ENCODE results near the gene MIAT. TPM values are rescaled to one million over a fixed set of nuclear protein-coding genes. Genes with fewer than 3 reads are reported as not detected.
A peak's percentile ranks its signal among the peaks of the same experiment; 100 is the strongest.

Gene MIAT
- total and polyA plus RNA-seq, 9 of the 15 experiments (the other 6 are each of a cell fraction or from before 2014, with no cell fraction given) = 0.03 to 0.93 (median 0.34) TPM

DNA sequence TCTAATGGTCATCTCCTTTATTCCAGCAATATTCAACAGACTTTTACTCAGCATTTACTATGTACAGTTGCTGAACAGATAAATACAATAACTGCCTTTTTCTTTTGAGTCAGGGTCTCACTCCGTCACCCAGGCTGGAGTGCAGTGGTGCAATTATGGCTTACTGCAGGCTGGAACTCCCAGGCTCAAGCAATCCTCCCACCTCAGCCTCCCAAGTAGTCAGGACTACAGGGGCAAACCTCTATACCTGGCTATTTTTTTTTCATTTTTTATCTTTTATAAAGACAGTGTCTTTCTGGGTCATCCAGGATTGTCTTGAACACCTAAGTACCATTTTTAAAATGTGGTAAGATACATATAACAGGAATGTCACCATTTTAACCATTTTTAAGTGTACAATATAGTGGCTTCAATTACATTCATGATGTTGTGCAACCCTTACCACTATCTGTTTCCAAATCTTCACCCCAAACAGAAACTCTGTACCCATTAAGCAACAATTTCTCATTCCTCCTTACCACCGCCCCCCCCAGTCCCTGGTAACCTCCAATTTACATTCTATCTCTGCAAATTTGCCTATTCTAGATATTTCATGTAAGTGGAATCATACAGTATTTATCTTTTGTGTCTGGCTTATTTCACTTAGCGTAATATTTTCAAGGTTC lies 67.8 kb downstream of the MIAT start:
- in situ Hi-C loops (cut with MboI) = no loop called here
- Histone ChIP-seq H3K79me2 (ENCODE audit: control insufficient read depth, insufficient read depth, low read length) (no peaks in the 10 kb centered on the region), H4K20me1 (replicated peaks; ENCODE audit: control insufficient read depth, insufficient read depth, low read length) (0 out of 2 replicates have a peak, but pooled peaks cover 3% of the 10 kb centered on the region), H3K27ac (ENCODE audit: extremely low read depth, low read depth, low read length) (no peak overlapping the region), H3K9me3 (replicated peaks; ENCODE audit: control insufficient read depth, insufficient read depth, low read depth, low read length) (no peaks in the 10 kb centered on the region), H3K9me1 (ENCODE audit: control insufficient read depth, insufficient read depth, low read length) (no peaks in the 10 kb centered on the region), H3K27me3 (ENCODE audit: control insufficient read depth in 2 of 2, insufficient read depth in 2 of 2, low read length in 2 of 2) (no peaks in the 10 kb centered on the region), H2AFZ (ENCODE audit: low read depth, low read length) (no peak overlapping the region), H3K9ac (ENCODE audit: insufficient read depth in 1 of 2, low read depth in 2 of 2, low read length in 2 of 2) (no peak overlapping the region), H3K36me3 (ENCODE audit: control insufficient read depth, insufficient read depth, low read length) (no peaks in the 10 kb centered on the region; the same call in 2 of the 3 replicates), H3K4me1 (replicated peaks in 1 of 2; ENCODE audit: control insufficient read depth in 2 of 2, insufficient read depth in 2 of 2, low read length in 2 of 2) (no peaks in the 10 kb centered on the region), H3K4me3 (no peak overlapping the region), H3K4me2 (ENCODE audit: insufficient read depth, low read length) (no peak overlapping the region)
- POLR2A ChIA-PET = no interaction called here
- no peak for FAIRE-seq
- no TSS peak for BruUV-seq (replicated peaks)
- CTCF ChIA-PET (ENCODE audit: low intra/inter-chr PET ratio) = no interaction called here
- 0 out of 2 replicates have a peak, but pooled peaks have one; percentile 11 for TF ChIP-seq CEBPB (tag; IDR thresholded peaks at IDR 0.05)
- TF ChIP-seq SRF (CRISPR knock-in tag; IDR thresholded peaks at IDR 0.05) = no peak
- TF ChIP-seq NCOA1 (IDR thresholded peaks at IDR 0.05; ENCODE audit: low read depth) = no peak
- no peak for TF ChIP-seq CEBPG (CRISPR knock-in tag; IDR thresholded peaks at IDR 0.05)
- 0 out of 4 replicates have a peak, but pooled peaks of 1 of the 2 experiments have one; percentile 7 for TF ChIP-seq CEBPG (tag; conservative IDR thresholded peaks at IDR 0.05 in 1 of 2, IDR thresholded peaks at IDR 0.05 in 1 of 2)
- no peak for TF ChIP-seq HDAC3 (IDR thresholded peaks at IDR 0.05; ENCODE audit: borderline replicate concordance, partially characterized antibody)
- no peak for TF ChIP-seq NCOA2 (IDR thresholded peaks at IDR 0.05; ENCODE audit: partially characterized antibody in 2 of 2)
- TF ChIP-seq MYC (IDR thresholded peaks at IDR 0.05; ENCODE audit: low read depth, low read length) = no peak
- TF ChIP-seq MYC (CRISPR knock-in tag; IDR thresholded peaks at IDR 0.05; ENCODE audit: borderline replicate concordance, low read depth) = no peak
- no peak for TF ChIP-seq TARDBP (IDR thresholded peaks at IDR 0.05)
- TF ChIP-seq BCOR (IDR thresholded peaks at IDR 0.05) = no peak
- TF ChIP-seq RB1 (IDR thresholded peaks at IDR 0.05; ENCODE audit: low read depth) = no peak
- TF ChIP-seq, protein P1, sequence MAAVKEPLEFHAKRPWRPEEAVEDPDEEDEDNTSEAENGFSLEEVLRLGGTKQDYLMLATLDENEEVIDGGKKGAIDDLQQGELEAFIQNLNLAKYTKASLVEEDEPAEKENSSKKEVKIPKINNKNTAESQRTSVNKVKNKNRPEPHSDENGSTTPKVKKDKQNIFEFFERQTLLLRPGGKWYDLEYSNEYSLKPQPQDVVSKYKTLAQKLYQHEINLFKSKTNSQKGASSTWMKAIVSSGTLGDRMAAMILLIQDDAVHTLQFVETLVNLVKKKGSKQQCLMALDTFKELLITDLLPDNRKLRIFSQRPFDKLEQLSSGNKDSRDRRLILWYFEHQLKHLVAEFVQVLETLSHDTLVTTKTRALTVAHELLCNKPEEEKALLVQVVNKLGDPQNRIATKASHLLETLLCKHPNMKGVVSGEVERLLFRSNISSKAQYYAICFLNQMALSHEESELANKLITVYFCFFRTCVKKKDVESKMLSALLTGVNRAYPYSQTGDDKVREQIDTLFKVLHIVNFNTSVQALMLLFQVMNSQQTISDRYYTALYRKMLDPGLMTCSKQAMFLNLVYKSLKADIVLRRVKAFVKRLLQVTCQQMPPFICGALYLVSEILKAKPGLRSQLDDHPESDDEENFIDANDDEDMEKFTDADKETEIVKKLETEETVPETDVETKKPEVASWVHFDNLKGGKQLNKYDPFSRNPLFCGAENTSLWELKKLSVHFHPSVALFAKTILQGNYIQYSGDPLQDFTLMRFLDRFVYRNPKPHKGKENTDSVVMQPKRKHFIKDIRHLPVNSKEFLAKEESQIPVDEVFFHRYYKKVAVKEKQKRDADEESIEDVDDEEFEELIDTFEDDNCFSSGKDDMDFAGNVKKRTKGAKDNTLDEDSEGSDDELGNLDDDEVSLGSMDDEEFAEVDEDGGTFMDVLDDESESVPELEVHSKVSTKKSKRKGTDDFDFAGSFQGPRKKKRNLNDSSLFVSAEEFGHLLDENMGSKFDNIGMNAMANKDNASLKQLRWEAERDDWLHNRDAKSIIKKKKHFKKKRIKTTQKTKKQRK (IDR thresholded peaks at IDR 0.05; ENCODE audit: borderline replicate concordance, low read depth, low read length) = no peak
- TF ChIP-seq NR4A1 (CRISPR knock-in tag; IDR thresholded peaks at IDR 0.05) = no peak
- TF ChIP-seq NR4A1 (tag; IDR thresholded peaks at IDR 0.05) = no peak
- TF ChIP-seq MEF2A (IDR thresholded peaks at IDR 0.05; ENCODE audit: control insufficient read depth, low read depth, low read length) = no peak
- ATAC-seq = no peak
- 69% methylated on average over 3 of the region's 3 CpGs for WGBS (ENCODE audit: insufficient coverage, low coverage, missing lambda C conversion rate)
- intact Hi-C loops (cut with micrococcal nuclease) = no loop called here
- no peak for DNase-seq (ENCODE audit: extremely low read depth in 1 of 4, low spot score in 3 of 4)
